ENCODE data around the gene CPZ.

DNA sequence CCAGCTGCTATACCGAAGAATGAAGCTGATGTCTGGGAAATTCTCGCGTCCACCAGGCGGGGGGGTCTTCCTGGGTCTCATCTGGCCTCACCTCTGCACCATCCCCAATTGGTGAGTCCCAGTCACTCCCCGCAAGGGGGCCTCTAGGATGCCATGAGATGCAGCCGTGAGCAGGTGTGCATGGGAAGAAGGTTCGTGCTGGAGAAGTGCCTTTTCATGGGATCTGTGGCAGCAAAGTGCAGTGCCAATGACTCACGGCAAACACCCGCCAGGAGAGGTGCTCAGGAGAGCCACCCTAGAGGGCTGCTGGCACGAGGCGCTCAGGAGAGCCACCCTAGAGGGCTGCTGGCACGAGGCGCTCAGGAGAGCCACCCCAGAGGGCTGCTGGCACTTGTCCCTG is 55.1 kb downstream of the CPZ start:
- TF ChIP-seq POLR2A (IDR thresholded peaks at IDR 0.05; ENCODE audit: low read depth, low read length) (no peak), POLR2AphosphoS5 (IDR thresholded peaks at IDR 0.05; ENCODE audit: low read depth, low read length) (no peak), PAX5 (IDR thresholded peaks at IDR 0.05; ENCODE audit: insufficient read depth, low read length, severe bottlenecking) (no peak), TAF1 (IDR thresholded peaks at IDR 0.05; ENCODE audit: low read depth, low read length) (no peak)
